NT2/D1 (cell line): ENCODE measurements around the gene MED1.

Experiments
- DNase-seq: peaks from one replicate; pipeline ENCODE4 v3.0.0-alpha.2; 2011; ENCODE audit warnings: low read depth, low spot score
- H3K27me3 ChIP-seq: 2 replicates; pipeline ENCODE4 v1.6.0; 2011; ENCODE audit warnings: mild to moderate bottlenecking; ENCODE audit not compliant: insufficient read length, insufficient read depth
- H3K36me3 ChIP-seq: 2 replicates; pipeline ENCODE4 v1.6.1; 2011; ENCODE audit warnings: mild to moderate bottlenecking, low read length, mixed read lengths; ENCODE audit not compliant: insufficient read depth, insufficient read length
- H3K4me1 ChIP-seq: 2 replicates; pipeline ENCODE4 v1.5.1; 2011; ENCODE audit not compliant: insufficient read depth, insufficient read length
- H3K4me3 ChIP-seq: 2 replicates; pipeline ENCODE4 v1.5.1; 2011; ENCODE audit warnings: low read depth; ENCODE audit not compliant: insufficient read length
- H3K9ac ChIP-seq: 2 replicates; pipeline ENCODE4 v1.6.0; 2011; ENCODE audit warnings: low read depth; ENCODE audit not compliant: insufficient read length
- H3K9me3 ChIP-seq: 2 replicates; pipeline ENCODE4 v1.5.1; 2011; ENCODE audit warnings: mild to moderate bottlenecking, low read length; ENCODE audit not compliant: insufficient read depth
- SUZ12 ChIP-seq: IDR thresholded peaks from 2 replicates; pipeline ENCODE4 v1.6.1; 2011; ENCODE audit not compliant: insufficient read length, insufficient read depth; ENCODE audit errors: extremely low read depth
- YY1 ChIP-seq: IDR thresholded peaks from 2 replicates; pipeline ENCODE4 v1.6.1; 2011; ENCODE audit not compliant: insufficient read length, insufficient read depth
- ZNF274 ChIP-seq: IDR thresholded peaks from 2 replicates; pipeline ENCODE4 v1.6.1; 2011; ENCODE audit warnings: mild to moderate bottlenecking, low read depth, low read length

Gene MED1

GRCh38 chr17:39410279-39410678, 40.8 kb downstream of the MED1 start:
- TF ChIP-seq YY1, result no peak
- TF ChIP-seq SUZ12, result no peak
- Histone ChIP-seq H3K9ac (no peak overlapping the region), H3K9me3 (no peaks in the 10 kb centered on the region), H3K27me3 (no peaks in the 10 kb centered on the region), H3K4me3 (no peak overlapping the region), H3K4me1 (no peaks in the 10 kb centered on the region), H3K36me3 (peaks cover 82% of the 10 kb centered on the region)
- DNase-seq, result no peak

- TF ChIP-seq YY1, result no peak
- TF ChIP-seq ZNF274, result no peak
- TF ChIP-seq SUZ12, result no peak
- Histone ChIP-seq H3K36me3 (peaks cover 71% of the 10 kb centered on the region), H3K4me1 (no peaks in the 10 kb centered on the region), H3K27me3 (no peaks in the 10 kb centered on the region), H3K9ac (no peak overlapping the region), H3K9me3 (no peaks in the 10 kb centered on the region), H3K4me3 (no peak overlapping the region)
- no peak for DNase-seq
Measured at GRCh38 chr17:39408360-39408759, 42.7 kb downstream of the MED1 start.

GRCh38 chr17:39406951-39407350, 44.1 kb downstream of the MED1 start:
- Histone ChIP-seq H3K36me3 (peaks cover 66% of the 10 kb centered on the region), H3K4me1 (no peaks in the 10 kb centered on the region), H3K9ac (no peak overlapping the region)

GRCh38 chr17:39405436-39405835, 45.6 kb downstream of the MED1 start:
- H3K9me3 ChIP-seq, result no peaks in the 10 kb centered on the region
- peaks cover 6% of the 10 kb centered on the region for H3K27me3 ChIP-seq
- TF ChIP-seq ZNF274 (no peak), SUZ12 (no peak), YY1 (no peak)
- H3K4me3 ChIP-seq, result no peak overlapping the region
- H3K36me3 ChIP-seq, result peaks cover 52% of the 10 kb centered on the region
- no peak overlapping the region for H3K9ac ChIP-seq
- DNase-seq, result no peak
- no peaks in the 10 kb centered on the region for H3K4me1 ChIP-seq

More at GRCh38 chr17:39406951-39407350, 44.1 kb downstream of the MED1 start:
- TF ChIP-seq YY1 (no peak), ZNF274 (no peak), SUZ12 (no peak)
- no peak for DNase-seq
- no peaks in the 10 kb centered on the region for H3K9me3 ChIP-seq
- no peak overlapping the region for H3K4me3 ChIP-seq
- no peaks in the 10 kb centered on the region for H3K27me3 ChIP-seq

- TF ChIP-seq YY1 (no peak), ZNF274 (no peak), SUZ12 (no peak)
- peaks cover 12% of the 10 kb centered on the region for H3K27me3 ChIP-seq
- DNase-seq, result no peak
- no peak overlapping the region for H3K9ac ChIP-seq
- no peaks in the 10 kb centered on the region for H3K9me3 ChIP-seq
- peaks cover 45% of the 10 kb centered on the region for H3K36me3 ChIP-seq
- no peak overlapping the region for H3K4me3 ChIP-seq
- H3K4me1 ChIP-seq, result no peaks in the 10 kb centered on the region
Measured at GRCh38 chr17:39404542-39405378, 46.3 kb downstream of the MED1 start.

- Histone ChIP-seq H3K4me3 (no peak overlapping the region), H3K27me3 (peaks cover 13% of the 10 kb centered on the region), H3K36me3 (peaks cover 28% of the 10 kb centered on the region), H3K9me3 (no peaks in the 10 kb centered on the region), H3K9ac (no peak overlapping the region), H3K4me1 (no peaks in the 10 kb centered on the region)
- DNase-seq, result no peak
- TF ChIP-seq SUZ12, result no peak
- TF ChIP-seq YY1, result no peak
- no peak for TF ChIP-seq ZNF274
Measured at GRCh38 chr17:39402890-39403605, 48.0 kb downstream of the MED1 start.

- Histone ChIP-seq H3K36me3 (peaks cover 21% of the 10 kb centered on the region), H3K9me3 (no peaks in the 10 kb centered on the region), H3K4me1 (no peaks in the 10 kb centered on the region), H3K27me3 (peaks cover 13% of the 10 kb centered on the region), H3K9ac (peak overlapping the region; percentile 92), H3K4me3 (peak overlapping the region; percentile 92)
- TF ChIP-seq ZNF274 (no peak), SUZ12 (no peak), YY1 (no peak)
- DNase-seq, result peak; percentile 90
Measured at GRCh38 chr17:39402244-39402889, 48.7 kb downstream of the MED1 start.
